ENCODE measurements around the gene ALDOB. TPM values are rescaled to one million over a fixed set of nuclear protein-coding genes. Genes with fewer than 3 reads are reported as not detected.

Gene ALDOB
- total RNA-seq, 1 experiment from 2014 or later: 1.2 TPM

GRCh38 chr9:101457003-101457402 lies 21.4 kb upstream of the ALDOB start:
- no peak for ATAC-seq
- TF ChIP-seq ELF1 (IDR thresholded peaks at IDR 0.05; ENCODE audit: borderline replicate concordance, low read depth) (no peak), CTCF (IDR thresholded peaks at IDR 0.05 in 2 of 3, conservative IDR thresholded peaks at IDR 0.05 in 1 of 3; ENCODE audit: borderline replicate concordance in 1 of 3, insufficient read depth in 1 of 3, low read depth in 2 of 3, low read length in 2 of 3) (peak in 1 of 3 experiments; percentile 13; a peak in 1 of 6 replicates)
- ChIA-PET POLR2A (no interaction called here), CTCF (no interaction called here), RAD21 (ENCODE audit: low non-redundant PET in 1 of 2, low total read pairs in 2 of 2, uncharacterized antibody in 2 of 2, unreplicated experiment in 2 of 2) (no interaction called here)
- H3K27ac ChIP-seq (ENCODE audit: low read depth, low read length): no peak overlapping the region
- H3K79me2 ChIP-seq (ENCODE audit: insufficient read depth, low read length): no peaks in the 10 kb centered on the region
- H3K4me2 ChIP-seq (ENCODE audit: low read length): no peak overlapping the region
- intact Hi-C loops (cut with micrococcal nuclease): no loop called here
- H3K27me3 ChIP-seq (ENCODE audit: insufficient read depth, low read length): no peaks in the 10 kb centered on the region
- H2AFZ ChIP-seq (ENCODE audit: low read depth, low read length, poor library complexity, severe bottlenecking): peak overlapping the region; percentile 17
- H4K20me1 ChIP-seq (ENCODE audit: insufficient read depth): no peaks in the 10 kb centered on the region
- peaks cover under 1 to 10% of the 10 kb centered on the region in 2 experiments; a peak in 3 of 4 replicates for H3K4me1 ChIP-seq (ENCODE audit: control insufficient read depth in 1 of 2, insufficient read depth in 2 of 2, low read length in 2 of 2)
- H3K9ac ChIP-seq (ENCODE audit: low read length): no peak overlapping the region
- no peaks in the 10 kb centered on the region for H3K9me2 ChIP-seq (ENCODE audit: insufficient read depth)
- no peak for DNase-seq (ENCODE audit: low read depth, low spot score)
- BruUV-seq (replicated peaks): no TSS peak
- no peaks in the 10 kb centered on the region for H3K36me3 ChIP-seq (ENCODE audit: control insufficient read depth in 1 of 2, insufficient read depth in 2 of 2, low read length in 2 of 2)
- H3K4me3 ChIP-seq (replicated peaks in 1 of 2; ENCODE audit: low read depth in 1 of 2, low read length in 2 of 2): no peak overlapping the region
- H3K9me3 ChIP-seq (ENCODE audit: control insufficient read depth in 1 of 2, insufficient read depth in 1 of 2, low read depth in 1 of 2, low read length in 2 of 2): no peaks in the 10 kb centered on the region

- TF ChIP-seq CTCF (IDR thresholded peaks at IDR 0.05 in 2 of 3, conservative IDR thresholded peaks at IDR 0.05 in 1 of 3; ENCODE audit: borderline replicate concordance in 1 of 3, insufficient read depth in 1 of 3, low read depth in 2 of 3, low read length in 2 of 3): no peak
- no peak for TF ChIP-seq ZFX (IDR thresholded peaks at IDR 0.05)
- TF ChIP-seq ELF1 (IDR thresholded peaks at IDR 0.05; ENCODE audit: borderline replicate concordance, low read depth): no peak
- no peak for TF ChIP-seq POLR2A (IDR thresholded peaks at IDR 0.05; ENCODE audit: borderline replicate concordance, extremely low read depth, insufficient read depth, insufficient read length)
- no peak for TF ChIP-seq RAD21 (IDR thresholded peaks at IDR 0.05; ENCODE audit: low read depth)
- BruUV-seq (replicated peaks): no TSS peak
- Histone ChIP-seq H3K79me2 (ENCODE audit: insufficient read depth, low read length) (no peaks in the 10 kb centered on the region), H3K27ac (ENCODE audit: low read depth, low read length) (no peak overlapping the region), H3K27me3 (ENCODE audit: insufficient read depth, low read length) (no peaks in the 10 kb centered on the region), H3K4me1 (ENCODE audit: control insufficient read depth in 1 of 2, insufficient read depth in 2 of 2, low read length in 2 of 2) (peaks cover 0 to 7% of the 10 kb centered on the region in 2 experiments; a peak in 1 of 4 replicates), H3K9ac (ENCODE audit: low read length) (no peak overlapping the region), H2AFZ (ENCODE audit: low read depth, low read length, poor library complexity, severe bottlenecking) (no peak overlapping the region), H3K9me3 (ENCODE audit: control insufficient read depth in 1 of 2, insufficient read depth in 1 of 2, low read depth in 1 of 2, low read length in 2 of 2) (no peaks in the 10 kb centered on the region), H3K4me2 (ENCODE audit: low read length) (no peak overlapping the region), H3K9me2 (ENCODE audit: insufficient read depth) (no peaks in the 10 kb centered on the region), H3K36me3 (ENCODE audit: control insufficient read depth in 1 of 2, insufficient read depth in 2 of 2, low read length in 2 of 2) (no peaks in the 10 kb centered on the region), H4K20me1 (ENCODE audit: insufficient read depth) (no peaks in the 10 kb centered on the region), H3K4me3 (replicated peaks in 1 of 2; ENCODE audit: low read depth in 1 of 2, low read length in 2 of 2) (no peak overlapping the region)
- ChIA-PET RAD21 (ENCODE audit: low non-redundant PET in 1 of 2, low total read pairs in 2 of 2, uncharacterized antibody in 2 of 2, unreplicated experiment in 2 of 2) (no interaction called here), POLR2A (no interaction called here), CTCF (no interaction called here)
- DNase-seq (ENCODE audit: low read depth, low spot score): no peak
- intact Hi-C loops (cut with micrococcal nuclease): no loop called here
- no peak for ATAC-seq
These were observed 20.2 kb upstream of the ALDOB start for GRCh38 chr9:101455656-101456240.
